CD4-positive, CD25-positive, alpha-beta regulatory T cell (primary cell): ENCODE measurements around the gene EXOC6B. TPM values are rescaled to one million over a fixed set of nuclear protein-coding genes. Genes with fewer than 3 reads are reported as not detected.

ENCODE experiments used
- ATAC-seq, 2 donors: fragments of 150-1000 bp; cut with Tn5 transposase; one replicate each; pipeline ENCODE4 v1.10.0; 2021; ENCODE audit warnings: low read depth in 2 of 2, moderate number of reproducible peaks in 2 of 2, moderate library complexity in 1 of 2
- DNase-seq, 3 donors: peaks; one replicate each; pipeline versions ENCODE4 v3.0.0 to v3.0.0-alpha.2; 2012 to 2022; ENCODE audit warnings: mixed read lengths in 1 of 3
- H3K27ac ChIP-seq: one replicate; pipeline ENCODE4 v1.7.0; 2013; ENCODE audit warnings: mild to moderate bottlenecking, low read length; ENCODE audit not compliant: insufficient read depth, poor library complexity, severe bottlenecking
- H3K27me3 ChIP-seq: one replicate; pipeline ENCODE4 v1.7.0; 2013; ENCODE audit warnings: low read length; ENCODE audit not compliant: control insufficient read depth, insufficient read depth
- H3K36me3 ChIP-seq: one replicate; pipeline ENCODE4 v1.7.0; 2013; ENCODE audit warnings: mild to moderate bottlenecking, low read length, moderate library complexity; ENCODE audit not compliant: control insufficient read depth, insufficient read depth
- H3K4me1 ChIP-seq: 2 replicates; pipeline ENCODE4 v1.7.0; 2013; ENCODE audit warnings: mild to moderate bottlenecking, low read length; ENCODE audit not compliant: insufficient read depth, control insufficient read depth, poor library complexity, severe bottlenecking
- H3K4me3 ChIP-seq: one replicate; pipeline ENCODE4 v1.7.0; 2013; ENCODE audit warnings: low read depth, mild to moderate bottlenecking, low read length, moderate library complexity
- H3K9me3 ChIP-seq, 2 experiments: 1 replicate in 1 of 2; 2 replicates in 1 of 2; pipeline ENCODE4 v1.7.0; 2013; ENCODE audit warnings: low read length in 2 of 2, mild to moderate bottlenecking in 1 of 2, moderate library complexity in 1 of 2; ENCODE audit not compliant: control insufficient read depth in 2 of 2
- H3K27ac Mint-ChIP-seq, 3 donors: one replicate each; pipeline ENCODE4 v1.8.0; 2020 to 2022; ENCODE audit warnings: mild to moderate bottlenecking in 3 of 3, mixed read lengths in 3 of 3, moderate library complexity in 2 of 3
- H3K27me3 Mint-ChIP-seq: one replicate; pipeline ENCODE4 v1.8.0; 2022; ENCODE audit warnings: mild to moderate bottlenecking, mixed read lengths
- H3K36me3 Mint-ChIP-seq: one replicate; pipeline ENCODE4 v1.8.0; 2020; ENCODE audit warnings: mixed read lengths
- H3K4me1 Mint-ChIP-seq, 4 donors: one replicate each; pipeline ENCODE4 v1.8.0; 2020 to 2022; ENCODE audit warnings: mixed read lengths in 4 of 4, mild to moderate bottlenecking in 1 of 4
- H3K4me3 Mint-ChIP-seq, 4 donors: one replicate each; pipeline ENCODE4 v1.8.0; 2020 to 2022; ENCODE audit warnings: mild to moderate bottlenecking in 4 of 4, mixed read lengths in 4 of 4, moderate library complexity in 3 of 4
- H3K9me3 Mint-ChIP-seq, 7 donors: one replicate each; pipeline ENCODE4 v1.8.0; 2020 to 2022; ENCODE audit warnings: mixed read lengths in 7 of 7, mild to moderate bottlenecking in 3 of 7, moderate library complexity in 2 of 7
- polyA plus RNA-seq, 4 donors: library from polyadenylated mRNA; unstranded; fragments of 300-500 nt; fragmentation: Illumina TruSeq; gene quantifications; one replicate each; pipeline ENCODE4 v1.2.3, GENCODE V29; 2021
- total RNA-seq: library from RNA; stranded (reverse); gene quantifications from one replicate; pipeline ENCODE4 v1.2.3, GENCODE V29; 2022

The EXOC6B gene
- total and polyA plus RNA-seq, 5 donors from 2014 or later: 1.5 to 20.8 (median 2.1) TPM

- H3K27me3 Mint-ChIP-seq: no peaks in the 10 kb centered on the region
- H3K9me3 Mint-ChIP-seq: peaks cover 0 to 5% (median 1%) of the 10 kb centered on the region in 7 donors
- no peak for ATAC-seq
- Histone ChIP-seq H3K9me3 (no peaks in the 10 kb centered on the region), H3K27ac (no peak overlapping the region), H3K27me3 (no peaks in the 10 kb centered on the region), H3K4me1 (no peaks in the 10 kb centered on the region), H3K4me3 (no peak overlapping the region), H3K36me3 (no peaks in the 10 kb centered on the region)
- no peak for DNase-seq
- H3K4me3 Mint-ChIP-seq: no peak overlapping the region
- H3K36me3 Mint-ChIP-seq: no peaks in the 10 kb centered on the region
- H3K4me1 Mint-ChIP-seq: no peaks in the 10 kb centered on the region
- no peak overlapping the region for H3K27ac Mint-ChIP-seq
Observed at GRCh38 chr2:72214429-72215143, 611.2 kb downstream of the EXOC6B start.

GRCh38 chr2:72212486-72212855 is 613.4 kb downstream of the EXOC6B start:
- peaks cover 0 to 5% (median 0%) of the 10 kb centered on the region in 7 donors for H3K9me3 Mint-ChIP-seq
- H3K27ac Mint-ChIP-seq: no peak overlapping the region
- H3K36me3 Mint-ChIP-seq: no peaks in the 10 kb centered on the region
- H3K4me3 ChIP-seq: no peak overlapping the region
- H3K27ac ChIP-seq: no peak overlapping the region
- no peaks in the 10 kb centered on the region for H3K9me3 ChIP-seq
- H3K27me3 Mint-ChIP-seq: no peaks in the 10 kb centered on the region
- no peak overlapping the region for H3K4me3 Mint-ChIP-seq
- ATAC-seq (no peak), DNase-seq (no peak)
- no peaks in the 10 kb centered on the region for H3K36me3 ChIP-seq
- H3K27me3 ChIP-seq: no peaks in the 10 kb centered on the region
- no peaks in the 10 kb centered on the region for H3K4me1 ChIP-seq
- H3K4me1 Mint-ChIP-seq: no peaks in the 10 kb centered on the region

- Mint-ChIP-seq H3K27ac (no peak overlapping the region), H3K27me3 (no peaks in the 10 kb centered on the region), H3K4me3 (no peak overlapping the region), H3K4me1 (no peaks in the 10 kb centered on the region), H3K9me3 (peaks cover 0 to 5% (median 0%) of the 10 kb centered on the region in 7 donors), H3K36me3 (no peaks in the 10 kb centered on the region)
- Histone ChIP-seq H3K36me3 (no peaks in the 10 kb centered on the region), H3K4me3 (no peak overlapping the region), H3K27me3 (no peaks in the 10 kb centered on the region), H3K4me1 (no peaks in the 10 kb centered on the region), H3K9me3 (no peaks in the 10 kb centered on the region), H3K27ac (no peak overlapping the region)
- DNase-seq: no peak
- no peak for ATAC-seq
Observed at GRCh38 chr2:72211777-72212485, 613.9 kb downstream of the EXOC6B start.

- Histone ChIP-seq H3K4me1 (no peaks in the 10 kb centered on the region), H3K27me3 (no peaks in the 10 kb centered on the region), H3K36me3 (no peaks in the 10 kb centered on the region), H3K27ac (no peak overlapping the region), H3K9me3 (no peaks in the 10 kb centered on the region), H3K4me3 (no peak overlapping the region)
- Mint-ChIP-seq H3K4me1 (no peaks in the 10 kb centered on the region), H3K4me3 (no peak overlapping the region), H3K9me3 (peaks cover 0 to 5% (median 0%) of the 10 kb centered on the region in 7 donors), H3K36me3 (no peaks in the 10 kb centered on the region), H3K27me3 (peaks cover 2% of the 10 kb centered on the region), H3K27ac (no peak overlapping the region)
- ATAC-seq (no peak), DNase-seq (no peak)
Observed at GRCh38 chr2:72211350-72211749, 614.5 kb downstream of the EXOC6B start.

- H3K36me3 ChIP-seq: no peaks in the 10 kb centered on the region
- H3K27me3 Mint-ChIP-seq: peaks cover 4% of the 10 kb centered on the region
- H3K27ac ChIP-seq: no peak overlapping the region
- H3K9me3 Mint-ChIP-seq: peaks cover 0 to 5% (median 0%) of the 10 kb centered on the region in 7 donors
- no peaks in the 10 kb centered on the region for H3K4me1 Mint-ChIP-seq
- no peaks in the 10 kb centered on the region for H3K27me3 ChIP-seq
- H3K27ac Mint-ChIP-seq: no peak overlapping the region
- no peaks in the 10 kb centered on the region for H3K4me1 ChIP-seq
- no peaks in the 10 kb centered on the region for H3K9me3 ChIP-seq
- ATAC-seq (no peak), DNase-seq (no peak)
- no peak overlapping the region for H3K4me3 ChIP-seq
- no peak overlapping the region for H3K4me3 Mint-ChIP-seq
- H3K36me3 Mint-ChIP-seq: no peaks in the 10 kb centered on the region
Observed at GRCh38 chr2:72210470-72210869, 615.4 kb downstream of the EXOC6B start.

GRCh38 chr2:72208225-72208624 is 617.6 kb downstream of the EXOC6B start:
- peaks cover 0 to 3% (median 0%) of the 10 kb centered on the region in 7 donors for H3K9me3 Mint-ChIP-seq
- no peaks in the 10 kb centered on the region for H3K4me1 Mint-ChIP-seq
- no peak for DNase-seq
- H3K4me1 ChIP-seq: no peaks in the 10 kb centered on the region
- H3K27me3 ChIP-seq: no peaks in the 10 kb centered on the region
- no peaks in the 10 kb centered on the region for H3K36me3 Mint-ChIP-seq
- H3K4me3 Mint-ChIP-seq: no peak overlapping the region
- H3K27me3 Mint-ChIP-seq: peaks cover 4% of the 10 kb centered on the region
- no peak overlapping the region for H3K4me3 ChIP-seq
- H3K27ac Mint-ChIP-seq: no peak overlapping the region
- ATAC-seq: no peak
- no peak overlapping the region for H3K27ac ChIP-seq
- H3K36me3 ChIP-seq: no peaks in the 10 kb centered on the region
- H3K9me3 ChIP-seq: no peaks in the 10 kb centered on the region

GRCh38 chr2:72207334-72207733 is 618.5 kb downstream of the EXOC6B start:
- H3K27me3 Mint-ChIP-seq: peaks cover 4% of the 10 kb centered on the region
- no peaks in the 10 kb centered on the region for H3K4me1 ChIP-seq
- no peak overlapping the region for H3K4me3 ChIP-seq
- H3K36me3 ChIP-seq: no peaks in the 10 kb centered on the region
- H3K9me3 Mint-ChIP-seq: peaks cover 0 to 3% (median 0%) of the 10 kb centered on the region in 7 donors
- no peaks in the 10 kb centered on the region for H3K9me3 ChIP-seq
- no peak overlapping the region for H3K27ac Mint-ChIP-seq
- no peaks in the 10 kb centered on the region for H3K27me3 ChIP-seq
- no peak overlapping the region for H3K4me3 Mint-ChIP-seq
- ATAC-seq (no peak), DNase-seq (no peak)
- no peaks in the 10 kb centered on the region for H3K4me1 Mint-ChIP-seq
- no peak overlapping the region for H3K27ac ChIP-seq
- H3K36me3 Mint-ChIP-seq: no peaks in the 10 kb centered on the region

GRCh38 chr2:72205504-72205881 is 620.3 kb downstream of the EXOC6B start:
- H3K4me3 Mint-ChIP-seq: no peak overlapping the region
- ATAC-seq: no peak

More at GRCh38 chr2:72205504-72205881, 620.3 kb downstream of the EXOC6B start:
- Histone ChIP-seq H3K9me3 (no peaks in the 10 kb centered on the region), H3K27ac (no peak overlapping the region), H3K4me3 (no peak overlapping the region), H3K27me3 (no peaks in the 10 kb centered on the region), H3K4me1 (no peaks in the 10 kb centered on the region), H3K36me3 (no peaks in the 10 kb centered on the region)
- H3K36me3 Mint-ChIP-seq: no peaks in the 10 kb centered on the region
- H3K27me3 Mint-ChIP-seq: peaks cover 4% of the 10 kb centered on the region
- no peak overlapping the region for H3K27ac Mint-ChIP-seq
- H3K9me3 Mint-ChIP-seq: peaks cover 0 to 3% (median 0%) of the 10 kb centered on the region in 7 donors
- no peaks in the 10 kb centered on the region for H3K4me1 Mint-ChIP-seq
- DNase-seq: no peak
